Stimulated activated CD4-positive, alpha-beta T cell treated with anti-CD3 and anti-CD28 coated beads, Interleukin-1b, Interleukin-23, amount 100 ng/mL, for 4 hours (primary cell): ENCODE data around the gene SECTM1.
A peak's percentile ranks its signal among the peaks of the same experiment; 100 is the strongest.

Source experiments
- DNase-seq, 2 donors: peaks; one replicate each; pipeline ENCODE4 v3.0.0-alpha.2; 2020; ENCODE audit warnings: low read depth in 2 of 2

The SECTM1 gene

GRCh38 chr17:82280537-82280936 lies 53.0 kb downstream of the SECTM1 start:
- no peak for DNase-seq

GRCh38 chr17:82278786-82279391 lies 54.7 kb downstream of the SECTM1 start:
- no peak for DNase-seq

- DNase-seq, result no peak
These were observed 55.3 kb downstream of the SECTM1 start for GRCh38 chr17:82278308-82278707.

GRCh38 chr17:82277851-82278250 lies 55.7 kb downstream of the SECTM1 start:
- DNase-seq, result no peak

- no peak for DNase-seq
These were observed 56.6 kb downstream of the SECTM1 start for GRCh38 chr17:82276938-82277337.

GRCh38 chr17:82275326-82275725 lies 58.2 kb downstream of the SECTM1 start:
- no peak for DNase-seq

- DNase-seq, result no peak
These were observed 59.2 kb downstream of the SECTM1 start for GRCh38 chr17:82274134-82275020.

GRCh38 chr17:82273327-82274133 lies 60.0 kb downstream of the SECTM1 start, which contains the start of gene CSNK1D:
TSS of gene CSNK1D (minus strand) at chr17:82273700. CDS start at chr17:82273381, 319 bp downstream.
- peak; percentile 92 to 95 for DNase-seq

GRCh38 chr17:82272495-82273326 lies 60.9 kb downstream of the SECTM1 start:
- DNase-seq, result peak; percentile 18 to 30

GRCh38 chr17:82271401-82271800 lies 62.2 kb downstream of the SECTM1 start:
- no peak for DNase-seq
